ENCODE measurements around the gene ZSCAN29. TPM values are rescaled to one million over a fixed set of nuclear protein-coding genes. Genes with fewer than 3 reads are reported as not detected.

ZSCAN29 gene
- total and polyA plus RNA-seq, 2 of the 13 experiments (the other 11 are each of a cell fraction or from before 2014, with no cell fraction given): 8.3 to 27.4 TPM

GRCh38 chr15:43329960-43330779, 40.7 kb downstream of the ZSCAN29 start, which contains the start of gene LCMT2 (continued):
- TF ChIP-seq ZNF318 (CRISPR knock-in tag; IDR thresholded peaks at IDR 0.05) (no peak), RFX1 (IDR thresholded peaks at IDR 0.05) (no peak), ZNF547 (CRISPR knock-in tag; IDR thresholded peaks at IDR 0.05) (peak; percentile 85; the same call in 1 of the 2 replicates), ZBTB49 (CRISPR knock-in tag; IDR thresholded peaks at IDR 0.05; ENCODE audit: borderline replicate concordance) (no peak), ZNF670 (CRISPR knock-in tag; IDR thresholded peaks at IDR 0.05; ENCODE audit: borderline replicate concordance) (no peak), PBX3 (CRISPR knock-in tag; IDR thresholded peaks at IDR 0.05; ENCODE audit: borderline replicate concordance) (no peak), MYC (CRISPR knock-in tag; IDR thresholded peaks at IDR 0.05; ENCODE audit: borderline replicate concordance) (peak; percentile 88), CC2D1A (CRISPR knock-in tag; IDR thresholded peaks at IDR 0.05) (0 out of 2 replicates have a peak, but pooled peaks have one; percentile 19), RAD51 (IDR thresholded peaks at IDR 0.05; ENCODE audit: borderline replicate concordance) (no peak), TGIF2 (CRISPR knock-in tag; IDR thresholded peaks at IDR 0.05) (peak; percentile 33; the same call in 1 of the 2 replicates), ZNF780A (CRISPR knock-in tag; IDR thresholded peaks at IDR 0.05) (peak; percentile 83; the same call in 1 of the 2 replicates), HHEX (CRISPR knock-in tag; IDR thresholded peaks at IDR 0.05) (no peak), ARID5B (CRISPR knock-in tag; IDR thresholded peaks at IDR 0.05) (no peak; the same call in 1 of the 2 replicates)

Measured in HepG2 (cell line).